ENCODE results near the gene ESPNL.
A peak's percentile ranks its signal among the peaks of the same experiment; 100 is the strongest.

ESPNL gene

DNA sequence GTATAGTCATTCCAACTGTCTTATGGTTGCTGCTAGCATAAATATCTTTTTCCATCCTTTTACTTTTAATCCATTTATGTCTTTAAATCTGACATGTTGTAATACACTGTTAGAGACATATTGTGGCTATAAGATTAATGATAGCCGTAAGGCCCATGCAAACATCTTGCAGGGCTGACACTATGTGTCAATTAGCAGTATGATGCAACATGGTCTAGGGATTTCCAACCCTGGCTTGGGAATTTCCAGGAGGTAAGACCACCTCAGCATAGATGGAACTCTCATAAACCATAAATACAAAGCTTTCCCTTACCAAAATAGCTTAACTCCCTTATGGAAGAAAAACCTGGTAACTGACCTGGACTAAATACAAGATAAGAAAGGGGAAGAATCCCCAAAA lies 22.8 kb upstream of the ESPNL start:
- ChIA-PET CTCF (no interaction called here), POLR2A (no interaction called here)
- TF ChIP-seq CTCF (IDR thresholded peaks at IDR 0.05; ENCODE audit: control extremely low read depth, extremely low read depth, low read depth, missing control alignments), result no peak
- DNase-seq (ENCODE audit: extremely low spot score), result no peak

- ChIA-PET POLR2A (no interaction called here), CTCF (no interaction called here)
- no peak for DNase-seq (ENCODE audit: extremely low spot score)
- no peak for TF ChIP-seq CTCF (IDR thresholded peaks at IDR 0.05; ENCODE audit: control extremely low read depth, extremely low read depth, low read depth, missing control alignments)
Measured at GRCh38 chr2:238079874-238080327, 20.2 kb upstream of the ESPNL start.

- ChIA-PET CTCF (no interaction called here), POLR2A (no interaction called here)
- TF ChIP-seq CTCF (IDR thresholded peaks at IDR 0.05; ENCODE audit: control extremely low read depth, extremely low read depth, low read depth, missing control alignments), result no peak
- no peak for DNase-seq (ENCODE audit: extremely low spot score)
Measured at GRCh38 chr2:238080518-238080917, 19.6 kb upstream of the ESPNL start.

DNA sequence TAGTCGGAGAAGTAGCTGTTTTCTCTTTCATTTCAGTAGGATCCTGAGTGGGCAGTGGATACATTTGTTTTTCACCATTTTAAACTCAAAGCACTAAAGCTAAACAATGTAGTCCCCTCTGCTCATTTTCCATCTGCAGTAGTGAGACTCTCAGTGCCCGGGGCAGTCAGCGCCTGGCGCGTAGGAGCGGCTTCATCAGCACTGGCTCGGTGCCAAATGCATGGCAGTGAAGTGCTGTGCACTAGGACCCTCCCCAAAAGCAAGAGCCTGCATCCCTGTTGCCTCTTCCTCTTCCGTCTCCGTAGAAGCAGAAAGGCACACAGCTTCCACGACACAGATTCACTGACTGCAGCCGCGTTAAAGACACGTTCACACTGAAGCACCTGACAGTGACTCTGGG lies 19.0 kb upstream of the ESPNL start:
- ChIA-PET CTCF (interaction anchor here (0.8 kb wide), 1 partner anchor 182 kb away, joined by 3 read pairs; no protein-coding TSS in a partner anchor), POLR2A (no interaction called here)
- no peak for TF ChIP-seq CTCF (IDR thresholded peaks at IDR 0.05; ENCODE audit: control extremely low read depth, extremely low read depth, low read depth, missing control alignments)
- DNase-seq (ENCODE audit: extremely low spot score), result no peak

GRCh38 chr2:238081561-238081960 lies 18.6 kb upstream of the ESPNL start:
- ChIA-PET POLR2A (no interaction called here), CTCF (interaction anchor here (0.8 kb wide), 1 partner anchor 182 kb away, joined by 3 read pairs; no protein-coding TSS in a partner anchor)
- TF ChIP-seq CTCF (IDR thresholded peaks at IDR 0.05; ENCODE audit: control extremely low read depth, extremely low read depth, low read depth, missing control alignments), result no peak
- DNase-seq (ENCODE audit: extremely low spot score), result no peak

GRCh38 chr2:238082151-238082550 lies 18.0 kb upstream of the ESPNL start:
- CTCF ChIA-PET, result interaction anchor here (0.6 kb wide), 1 partner anchor 261 kb away, joined by 3 read pairs; no protein-coding TSS in a partner anchor
- no peak for TF ChIP-seq CTCF (IDR thresholded peaks at IDR 0.05; ENCODE audit: control extremely low read depth, extremely low read depth, low read depth, missing control alignments)
- peak; percentile 11 for DNase-seq (ENCODE audit: extremely low spot score)
- POLR2A ChIA-PET, result no interaction called here

DNA sequence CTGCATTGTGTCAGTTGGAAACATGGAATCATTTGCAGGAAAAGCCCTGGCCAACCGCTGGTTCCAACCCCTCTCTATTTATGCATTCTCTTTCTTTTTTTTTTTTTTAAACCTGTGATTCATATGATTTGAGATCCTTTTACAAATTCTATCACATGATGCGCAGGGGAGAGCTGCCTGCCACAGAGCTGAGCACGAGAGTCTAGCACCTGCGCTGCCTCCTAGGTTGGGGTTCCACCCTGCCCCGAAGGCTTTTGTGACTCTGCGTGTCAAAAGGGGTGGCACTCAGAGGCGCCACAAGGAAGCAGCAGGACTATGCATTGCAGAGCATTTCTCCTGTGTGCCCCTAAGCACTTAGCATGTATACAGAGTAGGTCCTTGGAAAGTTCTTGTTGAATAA lies 17.3 kb upstream of the ESPNL start:
- ChIA-PET POLR2A (no interaction called here), CTCF (interaction anchor here (0.6 kb wide), 1 partner anchor 261 kb away, joined by 3 read pairs; no protein-coding TSS in a partner anchor)
- TF ChIP-seq CTCF (IDR thresholded peaks at IDR 0.05; ENCODE audit: control extremely low read depth, extremely low read depth, low read depth, missing control alignments), result no peak
- DNase-seq (ENCODE audit: extremely low spot score), result no peak
